ELR (cell line): ENCODE results near the gene TMEM30B.

Source experiments
- DNase-seq: peaks from one replicate; pipeline ENCODE4 v3.0.0-alpha.2; 2015; ENCODE audit warnings: low read depth

Gene TMEM30B

DNA sequence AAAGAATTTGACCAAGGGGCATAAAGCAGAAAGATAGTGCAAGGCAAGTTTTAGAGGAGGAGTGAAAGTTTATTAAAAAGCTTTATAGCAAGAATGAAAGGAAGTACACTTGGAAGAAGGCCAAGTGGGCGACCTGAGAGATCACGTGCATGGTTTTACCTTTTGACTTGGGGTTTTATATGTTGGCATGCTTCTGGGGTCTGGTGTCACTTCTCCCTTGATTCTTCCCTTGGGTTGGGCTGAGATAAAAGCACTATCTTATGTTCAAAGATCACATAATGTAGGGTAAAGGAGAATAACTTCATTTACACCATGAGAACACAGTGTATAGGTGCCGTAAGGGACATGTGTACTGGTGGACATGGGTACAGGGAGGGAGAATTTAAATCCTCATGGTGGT, 17.7 kb upstream of the TMEM30B start:
- no peak for DNase-seq

DNA sequence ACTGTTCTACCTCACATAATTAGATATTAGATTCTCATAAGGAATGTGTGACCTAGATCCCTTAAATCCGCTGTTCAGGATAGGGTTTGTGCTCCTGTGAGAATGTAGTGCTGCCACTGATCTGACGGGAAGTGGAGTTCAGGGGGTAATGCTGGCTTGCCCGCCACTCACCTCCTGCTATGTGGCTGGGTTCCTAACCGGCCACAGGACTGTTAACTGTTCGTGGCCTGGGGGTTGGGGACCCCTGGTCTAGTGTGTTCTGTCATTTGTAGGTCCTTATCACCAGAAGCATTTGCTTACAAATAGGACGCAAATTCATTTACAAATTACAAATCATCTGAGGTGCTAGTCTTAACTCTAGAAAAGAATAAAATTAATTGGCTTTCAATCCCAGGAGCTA, 16.4 kb upstream of the TMEM30B start:
- DNase-seq, result no peak

DNA sequence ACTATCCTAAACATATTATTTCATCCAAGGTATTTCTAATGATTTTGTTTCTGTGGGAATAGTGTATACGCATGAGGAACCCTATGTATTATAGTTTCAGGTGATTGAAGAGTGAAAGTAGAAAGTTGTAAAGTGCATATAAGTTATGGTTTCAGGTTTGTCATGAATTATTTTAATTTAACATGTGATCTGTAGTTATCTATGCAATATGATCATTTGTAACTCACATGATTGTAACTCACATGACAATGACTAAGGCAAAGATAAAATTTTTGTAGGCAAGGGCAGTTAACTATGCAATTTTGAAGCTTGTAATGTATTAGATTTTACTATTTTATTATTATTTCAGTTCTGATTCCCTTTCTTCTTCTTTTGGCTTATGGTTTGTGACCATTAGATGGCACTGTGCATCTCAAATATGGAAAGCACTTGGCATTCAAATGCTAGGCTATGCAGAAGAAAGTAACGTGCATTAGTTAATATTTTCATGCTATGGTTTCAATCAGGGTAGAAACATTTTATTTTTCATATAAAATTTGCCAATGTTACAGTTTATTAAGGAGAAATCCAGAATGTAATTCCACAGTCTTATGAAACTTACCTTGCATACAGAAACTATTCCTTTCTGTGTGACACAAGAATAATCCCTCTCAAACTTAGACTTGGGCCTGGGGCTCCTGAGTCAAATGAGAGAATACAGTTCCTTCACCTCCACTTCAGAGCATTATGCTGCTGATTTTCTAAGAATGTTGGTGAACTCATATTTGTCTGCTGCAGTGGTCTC, 15.8 kb upstream of the TMEM30B start:
- DNase-seq, result peak; percentile 61

DNA sequence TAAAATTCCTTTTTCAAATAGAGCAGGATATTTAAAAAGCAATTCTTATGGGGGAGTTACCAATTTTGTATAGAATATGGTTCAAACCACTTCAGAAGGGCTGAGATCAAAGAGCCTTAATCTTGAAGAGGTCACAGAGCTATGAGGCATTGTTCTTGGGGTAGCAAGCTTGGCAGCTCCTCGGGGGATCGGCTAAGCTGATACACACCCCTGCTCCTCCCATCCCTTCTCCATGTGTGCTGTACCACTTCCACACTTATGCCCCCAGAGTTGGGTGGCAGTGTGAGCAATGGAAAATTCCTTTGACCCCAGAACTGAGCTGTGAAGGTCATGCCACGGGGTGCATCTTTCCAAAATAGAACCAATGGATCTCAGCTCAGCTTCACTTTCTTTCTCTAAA, 15.0 kb upstream of the TMEM30B start:
- no peak for DNase-seq

DNA sequence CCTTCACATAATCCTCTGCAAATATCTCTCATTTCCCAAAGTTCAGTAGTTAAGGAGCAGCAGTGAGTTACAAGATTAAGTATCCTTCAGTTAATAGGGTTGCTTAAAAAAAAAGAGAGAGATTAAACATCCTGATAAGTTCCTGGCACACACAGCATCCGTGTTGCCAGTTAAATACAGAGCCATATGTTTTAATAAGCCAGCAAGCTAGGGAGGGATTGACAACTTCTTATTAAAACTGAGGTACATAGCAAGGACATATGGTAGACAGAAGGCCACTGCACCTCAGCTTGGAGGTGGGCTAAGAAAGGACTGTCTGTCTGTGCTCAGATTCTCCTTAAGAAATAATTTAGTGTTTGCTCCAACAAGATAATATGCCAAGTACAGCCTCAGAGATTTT, 9.6 kb upstream of the TMEM30B start:
- no peak for DNase-seq

DNA sequence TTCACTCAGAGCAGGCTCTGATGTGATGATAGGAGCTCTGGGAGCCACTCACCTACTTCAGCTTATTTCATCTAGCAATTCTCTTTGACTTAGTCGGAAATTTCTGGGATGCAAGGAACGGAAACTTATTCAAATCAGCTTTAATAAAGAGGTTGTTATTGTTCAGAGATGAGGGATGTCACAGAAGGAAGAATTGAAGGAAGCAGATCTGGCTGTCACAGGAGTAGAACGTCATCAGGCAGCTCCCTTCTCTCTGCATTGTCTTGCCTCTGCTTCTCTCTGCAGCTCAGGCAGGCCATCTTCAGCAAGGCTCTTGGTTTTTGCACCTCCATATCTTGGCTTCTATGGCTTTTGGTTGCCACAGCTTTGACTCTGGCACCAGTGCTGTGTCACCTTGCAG, 7.6 kb upstream of the TMEM30B start:
- no peak for DNase-seq

DNA sequence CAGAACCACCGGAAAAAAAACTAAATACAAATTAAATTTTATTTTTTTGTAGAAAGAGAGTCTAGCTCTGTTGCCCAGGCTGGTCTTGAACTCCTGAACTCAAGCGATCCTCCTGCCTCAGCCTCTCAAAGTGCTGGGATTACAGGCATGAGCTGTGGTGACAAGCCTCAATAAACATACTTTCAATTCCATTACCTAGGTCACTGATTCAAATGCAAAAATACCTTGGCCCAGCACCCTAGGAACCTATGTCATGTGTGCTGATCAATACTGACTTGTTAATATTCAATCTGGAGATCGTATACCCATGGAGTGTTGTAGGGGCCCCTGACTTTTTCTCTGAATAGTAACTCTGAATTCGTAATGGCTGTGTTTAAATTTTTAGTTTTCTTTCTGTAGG, 7.1 kb upstream of the TMEM30B start:
- DNase-seq, result no peak

DNA sequence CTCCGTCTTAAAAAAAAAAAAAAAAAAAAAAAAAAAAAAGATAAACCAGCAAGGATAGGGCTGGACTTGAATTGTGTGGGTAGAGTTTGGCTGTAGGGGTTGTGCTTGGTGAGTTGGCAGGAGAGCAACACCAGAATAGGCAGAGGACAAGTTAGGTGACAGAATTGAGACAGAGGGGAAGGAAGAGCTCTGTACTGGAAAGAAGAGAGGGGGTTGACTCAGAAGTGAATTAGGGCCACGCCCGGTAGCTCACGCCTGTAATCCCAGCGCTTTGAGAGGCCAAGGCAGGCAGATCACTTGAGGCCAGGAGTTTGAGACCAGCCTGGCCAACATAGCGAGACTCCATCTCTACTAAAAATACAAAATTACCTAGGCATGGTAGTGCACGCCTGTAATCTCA, 6.1 kb upstream of the TMEM30B start:
- no peak for DNase-seq

DNA sequence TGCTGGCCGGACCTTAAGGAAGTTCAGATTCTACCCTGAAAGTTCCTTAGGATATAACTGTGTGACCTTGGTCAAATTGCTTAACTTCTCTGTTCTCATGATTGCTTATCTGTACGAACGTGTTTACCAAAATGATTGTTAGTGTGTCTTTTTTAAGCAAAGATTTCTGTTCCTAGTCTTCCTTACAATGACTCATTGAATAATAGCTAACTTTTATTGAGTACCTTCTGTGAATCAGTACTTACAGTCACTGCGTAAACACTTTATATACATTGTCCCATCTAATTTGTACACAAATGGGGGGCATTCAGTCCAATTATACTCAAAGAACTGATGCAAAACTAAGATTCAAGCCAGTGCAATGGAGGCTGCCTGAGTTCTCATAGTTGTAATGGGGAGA, 4.2 kb upstream of the TMEM30B start:
- no peak for DNase-seq

DNA sequence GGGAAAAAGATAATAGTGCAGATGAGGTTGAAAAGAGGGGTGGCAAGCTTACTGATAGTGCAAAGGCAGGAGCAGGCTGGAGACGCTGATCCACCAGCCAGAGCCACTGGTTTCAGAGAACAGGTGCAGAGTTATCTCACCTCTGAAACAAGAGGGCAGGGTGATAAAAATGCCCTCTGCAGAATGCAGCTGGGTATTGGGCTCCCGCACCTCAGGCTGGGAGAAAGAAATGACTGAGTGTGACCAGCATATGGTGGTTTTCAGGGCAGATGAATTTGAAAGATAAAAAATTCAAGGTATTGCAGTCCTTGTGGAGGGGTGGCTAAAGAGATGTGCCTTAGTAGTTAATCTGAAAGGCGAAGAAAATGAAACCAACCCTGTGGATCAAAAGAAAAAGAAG, 2.9 kb upstream of the TMEM30B start:
- DNase-seq, result no peak

DNA sequence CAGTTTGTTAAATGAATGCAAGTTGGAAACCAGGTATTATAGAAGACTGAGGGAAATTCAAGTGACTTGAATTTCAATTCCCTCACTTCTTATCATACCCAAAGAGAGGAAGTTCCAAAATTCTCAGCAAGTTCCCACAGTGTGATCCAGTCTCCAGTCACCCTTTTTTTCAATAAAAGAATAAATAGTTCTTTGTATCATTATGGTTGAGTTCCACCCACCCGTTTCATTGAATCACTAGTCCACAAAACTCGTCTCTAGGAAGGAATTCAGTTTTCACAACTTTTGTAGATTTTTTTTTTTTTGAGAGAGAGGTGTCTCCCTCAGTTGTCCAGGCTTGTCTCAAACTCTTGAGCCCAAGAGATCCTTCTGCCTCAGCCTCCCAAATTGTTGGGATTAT, 1.6 kb upstream of the TMEM30B start:
- DNase-seq, result no peak

DNA sequence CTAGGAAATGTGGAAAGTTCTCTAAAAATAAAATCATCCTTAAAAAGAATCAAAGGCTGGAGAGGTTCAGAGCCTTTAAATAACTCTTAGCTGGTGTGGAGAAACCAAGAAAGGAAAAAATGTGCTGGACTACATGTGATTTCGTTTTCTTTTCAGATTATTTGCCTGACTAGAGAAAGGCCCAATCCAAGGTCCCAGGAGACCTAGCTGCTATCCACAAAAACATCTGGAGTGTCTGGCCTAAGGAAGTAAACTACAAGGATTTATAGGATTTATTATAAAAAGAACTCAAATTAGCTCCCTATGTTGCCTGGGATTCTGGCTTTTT, 774 bp upstream of the TMEM30B start:
- no peak for DNase-seq

DNA sequence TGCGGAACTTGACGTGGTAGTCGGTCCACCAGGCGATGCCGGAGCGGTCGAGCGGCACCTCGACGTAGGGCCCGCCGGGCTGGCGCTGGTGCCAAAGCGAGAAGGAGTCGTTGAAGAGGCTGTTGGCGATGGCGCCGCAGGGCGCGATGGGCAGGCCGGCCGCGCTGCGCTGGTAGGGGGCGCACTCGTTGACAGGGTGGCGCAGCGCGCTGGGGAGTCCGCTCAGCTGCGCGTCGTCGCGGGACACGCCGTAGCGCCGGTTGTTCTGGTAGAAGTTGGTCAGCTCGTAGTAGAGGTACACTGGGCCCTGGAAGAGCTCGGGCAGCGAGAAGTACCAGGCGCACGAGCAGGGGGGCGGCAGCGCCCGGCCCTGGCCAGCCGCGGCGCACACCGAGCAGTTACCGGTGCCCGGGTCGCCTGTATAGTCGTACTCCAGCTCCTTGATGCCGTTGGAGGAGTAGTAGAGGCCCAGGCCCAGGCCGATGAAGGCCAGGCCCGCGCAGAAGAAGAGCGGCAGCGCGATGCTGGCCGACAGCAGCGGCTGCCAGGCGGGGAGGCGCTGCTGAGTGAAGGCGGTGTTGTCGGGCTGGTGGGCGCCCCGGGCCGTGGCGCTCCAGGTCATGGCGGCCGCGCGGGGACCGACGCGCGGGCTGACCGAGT, 482 bp downstream of the TMEM30B start:
- DNase-seq, result no peak

DNA sequence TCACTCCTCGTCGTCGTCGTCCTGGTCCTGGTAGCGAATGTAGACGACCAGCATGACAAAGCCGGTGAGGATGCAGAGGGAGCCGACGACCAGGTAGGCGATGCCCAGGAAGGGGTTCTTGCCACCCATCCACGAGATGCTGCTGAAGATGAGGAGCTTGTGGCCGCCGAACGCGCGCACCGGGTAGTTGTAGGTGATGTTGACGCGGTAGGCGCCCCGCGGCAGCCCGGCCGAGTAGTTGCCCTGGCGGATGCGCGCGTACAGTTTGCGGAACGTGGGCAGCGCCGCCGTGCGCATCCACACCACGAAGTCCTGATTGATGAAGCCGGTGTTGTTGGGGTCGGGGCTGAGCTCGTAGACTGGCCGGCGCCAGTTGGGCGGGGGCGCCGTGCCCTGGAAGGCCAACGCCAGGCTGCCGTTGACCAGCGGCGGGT, 1.0 kb downstream of the TMEM30B start:
- no peak for DNase-seq

DNA sequence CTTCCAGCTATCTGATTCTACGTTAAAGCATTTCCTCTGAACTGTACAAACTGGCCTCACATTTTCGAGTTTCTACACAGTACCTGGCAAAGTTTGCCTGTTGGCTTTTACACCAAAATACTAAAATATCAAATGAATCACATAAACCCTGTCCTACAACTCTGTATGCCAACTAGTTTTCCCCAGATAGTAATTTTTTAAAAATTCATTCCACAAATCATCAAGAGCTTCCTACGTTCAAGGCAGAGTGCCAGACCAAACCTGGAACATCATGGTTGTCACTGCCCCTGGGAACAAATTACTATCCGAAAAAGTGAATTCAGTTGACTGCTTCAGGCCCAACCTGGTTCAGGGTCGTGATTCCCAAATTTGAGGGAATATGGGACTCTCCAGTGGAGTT, 2.1 kb downstream of the TMEM30B start:
- no peak for DNase-seq

DNA sequence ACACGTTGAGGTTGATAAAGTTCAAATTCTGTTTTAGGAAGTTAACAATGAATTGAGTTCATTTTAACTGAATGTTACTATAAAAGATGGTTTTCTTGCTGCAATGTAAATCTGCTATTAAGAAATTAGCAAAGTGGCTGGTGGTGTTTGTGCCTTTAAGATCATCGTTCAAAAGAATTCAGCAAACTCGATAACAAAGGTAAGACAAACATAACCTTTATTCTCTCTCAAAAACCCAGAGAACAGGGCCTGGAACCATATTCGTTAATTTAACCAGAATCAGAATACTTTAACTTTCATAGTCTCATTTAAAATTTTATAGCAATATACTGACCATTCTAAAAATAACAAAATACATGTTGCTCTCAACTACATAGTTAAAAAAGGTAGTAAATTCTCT, 3.4 kb downstream of the TMEM30B start:
- no peak for DNase-seq

DNA sequence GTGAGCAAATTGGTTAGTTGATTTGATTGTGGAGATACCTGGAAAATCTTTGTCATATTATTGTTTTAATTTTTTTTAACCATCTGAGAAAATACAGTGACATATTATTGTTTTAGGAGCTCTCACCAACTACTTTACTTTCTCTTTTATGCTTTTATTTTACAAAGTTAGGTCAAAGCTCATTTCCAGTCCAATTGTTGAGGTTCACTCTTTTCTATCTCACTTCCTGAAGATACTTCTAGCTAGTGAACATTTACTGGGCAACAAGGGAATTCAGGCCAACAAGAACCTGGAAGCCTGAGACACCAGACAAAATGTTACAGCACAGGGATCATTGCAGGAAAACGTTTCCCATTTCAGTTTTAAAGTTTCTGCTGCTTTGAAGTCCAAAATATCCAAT, 3.9 kb downstream of the TMEM30B start:
- DNase-seq, result no peak

DNA sequence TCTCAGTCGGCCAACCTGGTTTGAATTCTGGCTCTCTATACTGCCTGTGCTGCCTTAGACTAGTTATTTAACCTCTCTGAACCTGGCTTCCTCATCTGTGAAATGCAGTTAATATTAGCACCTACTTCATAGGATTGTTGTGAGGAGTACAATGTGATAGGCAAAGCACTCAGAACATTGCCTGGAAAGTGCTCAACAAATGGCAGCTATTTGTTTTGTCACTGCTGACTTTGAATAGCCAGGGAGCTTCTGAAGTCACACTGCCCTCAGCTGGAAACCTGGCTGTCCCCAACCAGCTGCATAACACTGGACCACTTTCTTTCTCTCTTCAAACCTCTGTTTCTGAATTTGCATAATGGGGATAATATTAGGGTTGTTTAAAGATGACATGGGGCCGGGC, 9.6 kb downstream of the TMEM30B start:
- no peak for DNase-seq

DNA sequence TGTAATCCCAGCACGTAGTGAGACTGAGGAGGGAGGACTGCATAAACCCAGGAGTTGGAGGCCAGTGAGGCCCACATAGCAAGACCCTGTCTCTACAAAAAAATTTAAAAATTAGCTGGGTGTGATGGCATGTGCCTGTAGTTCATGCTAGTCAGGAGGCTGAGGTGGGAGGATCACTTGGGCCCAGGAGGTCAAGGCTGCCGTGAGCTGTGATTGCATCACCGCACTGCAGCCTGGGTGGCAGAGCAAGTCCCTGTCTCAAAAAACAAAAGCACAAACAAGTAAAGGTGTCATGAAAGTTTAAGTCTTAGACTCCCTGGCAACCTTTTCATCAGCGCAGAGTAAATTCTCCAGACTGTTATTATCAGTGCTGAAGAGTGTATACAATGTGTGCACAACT, 10.4 kb downstream of the TMEM30B start:
- DNase-seq, result no peak

DNA sequence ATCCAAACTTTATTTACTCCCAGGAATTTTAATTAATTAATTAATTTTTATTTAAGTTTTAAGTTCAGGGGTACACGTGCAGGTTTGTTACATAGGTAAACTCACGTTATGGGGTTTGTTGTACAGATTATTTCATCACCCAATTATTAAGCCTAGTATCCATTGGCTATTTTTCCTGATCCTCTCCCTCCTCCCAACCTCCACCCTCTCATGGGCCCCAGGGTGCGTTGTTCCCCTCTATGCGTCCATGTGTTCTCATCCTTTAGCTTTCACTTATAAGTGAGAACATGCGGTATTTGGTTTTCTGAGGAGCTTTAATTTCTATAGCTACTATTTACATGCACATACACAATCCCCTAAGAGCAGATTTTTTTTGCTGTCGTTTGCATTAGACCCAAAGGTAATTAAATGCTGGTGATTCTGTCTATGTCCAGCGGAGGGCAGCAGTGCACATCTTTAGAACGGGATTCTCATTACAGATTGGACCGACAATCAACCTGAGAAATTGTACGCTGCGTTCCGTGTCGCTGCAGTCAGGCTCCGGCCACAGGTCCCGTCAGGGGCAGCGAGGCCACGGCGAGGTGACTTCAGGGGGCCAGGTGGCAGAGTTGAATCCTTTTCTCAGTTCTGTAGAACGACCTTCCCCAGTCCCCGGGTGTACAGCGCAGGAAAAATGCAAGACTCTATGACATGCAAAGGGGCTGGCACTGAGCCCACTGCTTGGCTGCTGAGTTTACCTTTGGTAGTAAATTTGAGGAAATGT, 11.6 kb downstream of the TMEM30B start:
- DNase-seq, result peak; percentile 82

DNA sequence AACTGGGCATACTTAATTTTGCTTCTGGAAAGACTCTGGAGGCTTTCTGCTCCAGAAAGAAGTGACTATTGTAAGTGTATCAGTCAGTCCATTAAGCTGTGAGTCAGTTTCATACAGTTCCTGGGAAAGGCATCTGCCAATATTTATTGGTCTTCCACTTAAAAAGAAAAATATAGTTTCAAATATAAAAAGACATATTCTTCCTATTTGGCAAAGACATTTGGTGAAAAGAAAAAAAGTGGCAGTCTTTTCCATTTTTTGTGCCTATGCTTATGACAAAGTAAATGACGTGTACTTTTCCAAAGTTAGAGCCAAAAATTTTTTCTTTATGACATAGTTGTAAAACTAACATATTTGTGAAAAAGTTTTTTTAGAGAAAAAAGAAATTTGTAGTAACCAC, 12.3 kb downstream of the TMEM30B start:
- no peak for DNase-seq

DNA sequence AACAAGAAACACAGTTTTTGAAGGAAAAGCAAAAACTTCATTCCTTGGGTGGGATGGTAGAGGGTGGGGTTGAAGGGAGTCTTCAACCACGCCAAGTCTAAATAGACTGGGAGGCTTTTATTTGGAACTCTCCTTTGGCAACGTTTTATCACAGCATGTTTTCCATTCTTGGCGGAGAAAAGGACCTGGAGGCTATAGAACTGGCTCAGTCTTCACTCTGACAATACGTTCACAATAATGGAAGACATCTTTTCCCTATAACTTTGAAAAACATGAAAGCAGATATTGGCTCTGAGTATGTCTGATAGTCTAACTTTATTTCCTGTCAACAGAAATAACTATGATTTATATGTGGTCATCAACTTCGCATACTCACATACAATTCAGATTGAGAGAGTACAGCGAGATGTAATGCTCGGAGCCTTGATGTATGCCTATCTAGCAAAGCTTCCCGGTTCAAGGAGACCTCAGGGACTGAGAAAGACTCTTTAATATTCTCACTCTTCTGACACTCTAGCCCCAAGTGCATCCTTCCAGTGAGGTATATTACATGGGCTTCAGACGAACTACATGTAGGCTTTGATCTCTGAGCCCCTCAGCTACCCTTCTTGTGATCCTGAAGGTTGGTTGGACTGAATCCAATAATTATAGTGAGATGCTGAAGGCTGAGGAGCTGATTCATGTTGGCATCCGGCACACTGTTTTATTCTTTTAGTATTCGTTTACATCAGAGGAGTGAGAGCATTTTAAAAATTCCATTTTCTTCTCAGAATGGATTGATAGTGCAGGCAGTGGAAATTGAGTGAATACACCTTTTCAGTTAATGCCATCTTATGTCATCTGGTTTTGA, 14.0 kb downstream of the TMEM30B start:
- peak; percentile 37 for DNase-seq
